Body of pancreas (tissue), 4 donors: ENCODE data around the gene CLPTM1L. TPM values are rescaled to one million over a fixed set of nuclear protein-coding genes. Genes with fewer than 3 reads are reported as not detected.
"Not testable (repeated sequence)": the region's sequence is repeated elsewhere in the genome, so short reads cannot be mapped to it uniquely, and the experiment has no call there.

Source experiments
- ATAC-seq: fragments of 150-250 bp; one replicate; pipeline ENCODE4 v1.9.1; 2016
- DNase-seq, 4 donors: peaks; one replicate each; pipeline ENCODE4 v3.0.0-alpha.2; 2019
- H3K27ac ChIP-seq, 4 donors: fragments of 200-600 bp; sonication (generic); 1 replicate in 3 of 4; 2 replicates in 1 of 4; pipeline versions ENCODE4 v1.5.1 to v1.6.1; 2016 to 2019; ENCODE audit warnings: mild to moderate bottlenecking in 1 of 4, mixed read lengths in 1 of 4, moderate library complexity in 1 of 4
- H3K27me3 ChIP-seq, 2 donors: fragments of 200-600 bp; sonication (generic); one replicate each; pipeline ENCODE4 v1.6.0; 2016; ENCODE audit warnings: mild to moderate bottlenecking in 1 of 2
- H3K36me3 ChIP-seq, 2 donors: fragments of 200-600 bp; sonication (generic); replicated peaks in 1 of 2; 2 replicates each; pipeline ENCODE4 v1.5.1; 2016; ENCODE audit warnings: low read depth in 2 of 2; ENCODE audit not compliant: insufficient read depth in 1 of 2
- H3K4me1 ChIP-seq: fragments of 200-600 bp; sonication (generic); one replicate; pipeline ENCODE4 v1.6.0; 2016
- H3K4me3 ChIP-seq, 2 donors: fragments of 200-600 bp; sonication (generic); 1 replicate in 1 of 2; 2 replicates in 1 of 2; pipeline ENCODE4 v1.5.1; 2016 to 2019
- H3K9me3 ChIP-seq, 3 donors: fragments of 200-600 bp; sonication (generic); 1 replicate in 2 of 3; 2 replicates in 1 of 3; pipeline ENCODE4 v1.5.1; 2016
- POLR2A ChIP-seq, 3 donors: fragments of 450-650 bp; IDR thresholded peaks; one replicate each; pipeline ENCODE4 v1.6.1; 2016; ENCODE audit warnings: antibody characterized with exemption in 3 of 3, mild to moderate bottlenecking in 2 of 3
- whole genome bisulfite sequencing, 2 donors: methylation state at CpG; one replicate each; pipeline ENCODE4 v1.1.5; 2017; 5-methylcytosine and 5-hydroxymethylcytosine counted together
- intact Hi-C: fragments of 100-400 bp; cut with DNase I; formaldehyde crosslinking; loops from one replicate; pipeline ENCODE4 v1.15.1; 2023
- total RNA-seq, 2 donors: library from RNA; depleted of rRNA; stranded (reverse); fragments of >200 nt; gene quantifications; one replicate each; pipeline ENCODE4 v1.1.0, GENCODE V29; 2016
- TF ChIP-seq, protein P1 (sequence below), 7 experiments: fragments of 450-650 bp in 4 of 7; fragments of 200-600 bp in 3 of 7; sonication (generic) in 3 of 7; IDR thresholded peaks; one replicate each; pipeline ENCODE4 v1.5.1; 2016 to 2019; ENCODE audit warnings: antibody characterized with exemption in 7 of 7

CLPTM1L gene
- total RNA-seq, 2 donors from 2014 or later, result 91.3 to 109 TPM

DNA sequence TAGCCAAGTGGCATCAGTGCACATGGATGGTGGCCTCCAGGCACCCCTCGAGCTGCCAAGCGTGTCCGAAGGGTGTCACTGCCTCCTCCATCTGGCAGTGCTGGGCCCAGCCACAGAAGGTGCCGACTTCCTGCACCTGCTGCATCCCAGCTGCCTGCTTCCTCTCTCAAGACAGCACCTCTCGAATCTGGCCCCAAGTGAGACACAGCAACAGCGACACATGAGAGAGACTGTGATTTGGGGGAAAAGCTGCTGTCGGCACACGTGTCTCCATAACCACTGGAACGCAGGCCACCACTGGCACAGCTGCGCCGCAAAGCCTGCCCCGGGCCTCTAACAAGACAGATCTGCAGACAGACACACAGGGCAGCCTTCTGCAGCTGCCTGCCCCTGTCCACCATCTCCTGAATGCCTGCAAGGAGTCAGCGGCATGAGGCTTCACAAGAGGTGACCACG, 8.8 kb downstream of the CLPTM1L start:
- H3K4me3 ChIP-seq, result no peak overlapping the region
- H3K36me3 ChIP-seq, result peaks cover 8 to 62% of the 10 kb centered on the region in 2 donors
- DNase-seq (no peak), ATAC-seq (no peak)
- intact Hi-C loops, result no loop called here
- TF ChIP-seq, protein P1, sequence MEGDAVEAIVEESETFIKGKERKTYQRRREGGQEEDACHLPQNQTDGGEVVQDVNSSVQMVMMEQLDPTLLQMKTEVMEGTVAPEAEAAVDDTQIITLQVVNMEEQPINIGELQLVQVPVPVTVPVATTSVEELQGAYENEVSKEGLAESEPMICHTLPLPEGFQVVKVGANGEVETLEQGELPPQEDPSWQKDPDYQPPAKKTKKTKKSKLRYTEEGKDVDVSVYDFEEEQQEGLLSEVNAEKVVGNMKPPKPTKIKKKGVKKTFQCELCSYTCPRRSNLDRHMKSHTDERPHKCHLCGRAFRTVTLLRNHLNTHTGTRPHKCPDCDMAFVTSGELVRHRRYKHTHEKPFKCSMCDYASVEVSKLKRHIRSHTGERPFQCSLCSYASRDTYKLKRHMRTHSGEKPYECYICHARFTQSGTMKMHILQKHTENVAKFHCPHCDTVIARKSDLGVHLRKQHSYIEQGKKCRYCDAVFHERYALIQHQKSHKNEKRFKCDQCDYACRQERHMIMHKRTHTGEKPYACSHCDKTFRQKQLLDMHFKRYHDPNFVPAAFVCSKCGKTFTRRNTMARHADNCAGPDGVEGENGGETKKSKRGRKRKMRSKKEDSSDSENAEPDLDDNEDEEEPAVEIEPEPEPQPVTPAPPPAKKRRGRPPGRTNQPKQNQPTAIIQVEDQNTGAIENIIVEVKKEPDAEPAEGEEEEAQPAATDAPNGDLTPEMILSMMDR (IDR thresholded peaks at IDR 0.05), result no peak
- no peak for TF ChIP-seq POLR2A (IDR thresholded peaks at IDR 0.05)
- no peaks in the 10 kb centered on the region for H3K27me3 ChIP-seq
- H3K9me3 ChIP-seq, result no peaks in the 10 kb centered on the region
- H3K4me1 ChIP-seq, result no peaks in the 10 kb centered on the region
- WGBS, 2 donors, result 89 to 94% methylated on average over 3 to 14 of the region's 14 CpGs
- no peak overlapping the region for H3K27ac ChIP-seq

DNA sequence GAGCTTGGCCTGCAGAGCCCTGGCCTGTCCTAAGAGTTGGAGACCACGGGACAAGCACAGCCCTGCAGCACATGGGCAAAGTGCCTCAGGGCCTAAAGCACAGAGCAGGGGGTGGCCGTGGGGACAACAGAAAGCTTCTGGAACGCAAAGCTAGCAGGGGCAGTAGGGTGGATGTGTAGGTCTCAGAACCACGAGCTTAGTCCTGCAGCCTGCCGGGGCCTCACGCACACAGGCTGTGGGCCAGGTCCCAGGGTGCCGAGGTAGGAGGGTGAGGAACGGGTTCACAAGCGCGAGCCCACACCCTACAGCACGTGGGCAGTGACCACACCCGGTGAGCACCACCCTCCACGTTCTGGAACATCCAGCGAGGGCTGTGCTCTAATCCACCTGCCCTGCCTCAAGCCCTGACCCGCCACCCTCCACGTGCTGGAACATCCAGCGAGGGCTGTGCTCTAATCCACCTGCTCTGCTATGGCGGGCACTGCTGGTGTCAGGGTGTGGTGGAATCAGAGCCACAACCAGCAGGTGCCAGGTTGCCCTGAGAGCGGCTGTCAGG, 9.3 kb downstream of the CLPTM1L start:
- intact Hi-C loops, result no loop called here
- Histone ChIP-seq H3K4me3 (no peak overlapping the region), H3K36me3 (peaks cover 8 to 59% of the 10 kb centered on the region in 2 donors), H3K27me3 (no peaks in the 10 kb centered on the region), H3K9me3 (no peaks in the 10 kb centered on the region), H3K27ac (no peak overlapping the region), H3K4me1 (no peaks in the 10 kb centered on the region)
- WGBS, 2 donors, result 83 to 94% methylated on average over 1 to 17 of the region's 19 CpGs
- ATAC-seq (no peak), DNase-seq (no peak)
- TF ChIP-seq, protein P1 (IDR thresholded peaks at IDR 0.05), result no peak
- no peak for TF ChIP-seq POLR2A (IDR thresholded peaks at IDR 0.05)

DNA sequence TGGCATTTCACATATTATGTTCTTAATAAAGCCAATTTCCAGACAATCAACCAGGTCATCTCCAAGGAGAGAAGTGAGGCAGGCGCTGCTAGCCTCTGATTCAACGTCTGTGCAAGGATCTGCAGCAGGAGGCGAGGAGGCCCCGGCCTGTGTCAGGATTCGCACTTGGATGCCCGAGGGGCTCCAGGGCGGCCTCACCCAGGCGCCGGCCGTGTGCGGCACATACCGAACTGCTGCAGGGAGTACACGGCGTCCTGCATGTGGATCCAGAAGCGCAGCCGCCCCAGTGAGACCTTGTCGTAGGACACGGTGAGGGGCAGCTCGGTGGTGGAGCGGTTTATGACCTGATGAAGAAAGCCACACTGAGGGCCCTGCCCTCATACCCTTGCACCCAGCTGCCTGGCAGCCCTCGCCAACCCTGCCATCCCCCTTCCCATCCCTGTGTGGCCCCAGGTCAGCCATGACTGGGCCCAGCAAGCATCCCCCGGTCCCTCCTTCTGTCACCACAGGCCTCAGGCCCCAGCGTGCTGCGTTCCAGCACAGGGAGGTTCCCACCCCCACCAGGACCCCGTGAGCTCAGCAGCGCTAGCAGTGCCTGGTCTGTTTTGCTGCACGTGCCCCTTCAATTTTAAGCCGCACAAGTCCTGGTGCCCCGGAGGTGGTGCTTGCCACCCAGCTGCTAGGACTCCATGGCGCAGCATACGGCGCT, 9.9 kb downstream of the CLPTM1L start:
- no peak overlapping the region for H3K27ac ChIP-seq
- peaks cover 8 to 57% of the 10 kb centered on the region in 2 donors for H3K36me3 ChIP-seq
- intact Hi-C loops, result no loop called here
- no peaks in the 10 kb centered on the region for H3K27me3 ChIP-seq
- H3K4me3 ChIP-seq, result no peak overlapping the region
- H3K4me1 ChIP-seq, result no peaks in the 10 kb centered on the region
- H3K9me3 ChIP-seq, result no peaks in the 10 kb centered on the region
- TF ChIP-seq, protein P1 (IDR thresholded peaks at IDR 0.05), result no peak
- TF ChIP-seq POLR2A (IDR thresholded peaks at IDR 0.05), result no peak
- no peak for ATAC-seq
- 91 to 95% methylated on average over 17 to 31 of the region's 32 CpGs for WGBS, 2 donors
- DNase-seq, result no peak

DNA sequence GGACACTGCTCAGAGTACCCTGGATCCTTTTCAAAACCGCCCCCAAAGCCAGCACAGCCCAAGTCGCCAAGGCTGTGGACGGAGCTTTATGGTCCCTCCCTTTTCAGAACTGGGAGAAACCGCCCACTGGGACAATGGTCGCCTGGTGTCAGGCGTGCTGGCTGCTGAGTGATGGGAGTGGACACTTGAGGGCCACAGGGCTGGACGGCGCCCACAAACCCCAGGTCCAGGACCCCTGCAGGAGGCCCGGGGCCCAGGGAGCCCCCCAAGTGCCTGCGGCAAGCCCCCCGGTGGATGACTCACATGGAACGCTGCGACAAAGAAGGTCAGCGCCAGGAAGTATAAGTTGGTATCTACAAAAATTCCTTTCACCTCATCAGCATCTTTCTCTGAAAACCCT, 10.9 kb downstream of the CLPTM1L start:
- Histone ChIP-seq H3K9me3 (no peaks in the 10 kb centered on the region), H3K4me1 (no peaks in the 10 kb centered on the region), H3K4me3 (no peak overlapping the region), H3K36me3 (peaks cover 8 to 57% of the 10 kb centered on the region in 2 donors), H3K27me3 (no peaks in the 10 kb centered on the region), H3K27ac (no peak overlapping the region)
- no peak for TF ChIP-seq POLR2A (IDR thresholded peaks at IDR 0.05)
- TF ChIP-seq, protein P1 (IDR thresholded peaks at IDR 0.05), result no peak
- intact Hi-C loops, result no loop called here
- ATAC-seq, result no peak
- no peak for DNase-seq
- 90 to 95% methylated on average over 11 to 14 of the region's 14 CpGs for WGBS, 2 donors

DNA sequence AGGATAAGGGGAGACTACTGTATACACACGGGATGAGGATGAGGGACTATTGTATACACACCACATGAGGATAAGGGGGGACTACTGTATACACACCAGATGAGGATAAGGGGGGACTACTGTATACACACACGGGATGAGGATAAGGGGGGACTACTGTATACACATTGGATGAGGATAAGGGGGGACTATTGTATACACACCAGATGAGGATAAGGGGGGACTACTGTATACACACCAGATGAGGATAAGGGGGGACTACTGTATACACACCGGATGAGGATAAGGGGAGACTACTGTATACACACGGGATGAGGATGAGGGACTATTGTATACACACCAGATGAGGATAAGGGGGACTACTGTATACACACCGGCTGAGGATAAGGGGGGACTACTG, 11.6 kb downstream of the CLPTM1L start:
- ATAC-seq, H3K9me3 ChIP-seq, DNase-seq, H3K4me3 ChIP-seq, H3K27ac ChIP-seq, H3K4me1 ChIP-seq, H3K27me3 ChIP-seq, intact Hi-C loops: not testable (repeated sequence)
- 74 to 79% methylated on average over 5 of the region's 5 CpGs for WGBS, 2 donors
- peaks cover 8 to 52% of the 10 kb centered on the region in 2 donors for H3K36me3 ChIP-seq
